KBM-7 (cell line): Measurements from ENCODE around the gene ARHGAP4.

ENCODE experiments used
- DNase-seq: peaks from one replicate; pipeline ENCODE4 v3.0.0-alpha.2; 2015
- in situ Hi-C: fragments of 300-500 bp; cut with MboI; formaldehyde crosslinking; loops from 2 replicates; pipeline ENCODE4 v1.14.3; 2020; ENCODE audit warnings: low sequenced_read_pairs, low pct_unique_long_range_greater_than_20kb, mixed read lengths

The ARHGAP4 gene

DNA sequence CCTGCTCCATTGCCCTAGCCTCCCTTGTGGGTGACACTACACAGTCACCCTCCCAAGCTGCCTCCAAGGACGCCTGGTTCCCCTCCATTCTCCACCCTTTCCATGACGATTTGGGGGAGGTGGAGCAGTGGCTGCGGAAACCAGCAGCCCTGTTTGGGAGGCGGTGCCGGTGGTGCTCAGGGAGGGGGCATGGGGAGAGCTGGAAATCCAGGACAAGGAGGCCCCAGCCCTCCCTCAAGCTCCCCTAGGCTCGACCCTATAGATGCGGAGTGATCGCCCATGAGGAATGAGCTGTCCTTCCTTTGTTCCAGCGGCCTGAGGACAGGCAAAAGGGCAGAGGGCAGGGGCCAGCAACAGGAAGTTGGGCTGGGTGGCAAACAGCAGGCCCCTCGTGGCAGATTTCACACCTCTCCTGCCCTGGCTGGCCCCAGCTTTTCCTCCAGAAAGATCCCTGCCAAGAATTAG, 22.0 kb upstream of the ARHGAP4 start:
- in situ Hi-C loops = no loop called here
- no peak for DNase-seq

DNA sequence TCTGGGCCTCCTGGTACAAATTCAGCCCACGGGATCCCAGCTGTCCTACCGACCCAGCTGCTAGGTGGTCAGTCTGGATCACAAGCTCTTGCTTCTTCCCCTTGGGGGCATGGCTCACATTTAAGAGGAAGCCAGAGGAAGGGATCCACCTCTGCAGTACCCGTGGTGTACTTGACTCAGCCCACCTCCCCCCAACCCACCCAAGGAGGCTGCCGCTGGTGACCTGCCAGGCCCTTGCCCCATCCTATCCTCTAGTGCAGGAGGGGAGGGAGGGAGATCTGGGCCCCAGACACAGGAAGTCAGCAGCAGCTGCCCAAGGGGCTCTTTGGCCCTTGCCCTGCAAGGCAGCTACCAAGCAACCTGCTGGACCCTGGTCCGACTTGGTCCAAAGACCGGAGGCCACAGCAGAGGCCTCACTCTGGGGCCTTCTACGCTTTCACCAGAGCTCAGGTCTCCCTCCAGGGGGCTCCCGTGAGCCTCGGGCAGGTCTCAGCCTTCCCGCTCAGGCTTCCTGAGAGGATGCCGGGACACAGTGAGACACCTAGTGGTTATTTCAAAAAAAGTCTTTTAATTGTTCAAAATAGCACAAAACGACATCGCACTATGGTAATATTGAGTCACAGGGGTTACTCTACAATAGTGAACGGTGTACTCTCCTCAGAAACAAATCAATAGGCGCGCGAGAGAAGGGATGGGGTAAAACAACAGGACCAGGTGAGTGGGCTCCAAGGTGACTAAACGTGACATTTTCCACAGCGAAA, 21.1 kb upstream of the ARHGAP4 start:
- in situ Hi-C loops = no loop called here
- peak; percentile 87 for DNase-seq

- in situ Hi-C loops = no loop called here
- no peak for DNase-seq
Observed at GRCh38 chrX:153945956-153946943, 20.2 kb upstream of the ARHGAP4 start.

GRCh38 chrX:153944800-153945150, 18.7 kb upstream of the ARHGAP4 start:
- DNase-seq = no peak
- in situ Hi-C loops = no loop called here

DNA sequence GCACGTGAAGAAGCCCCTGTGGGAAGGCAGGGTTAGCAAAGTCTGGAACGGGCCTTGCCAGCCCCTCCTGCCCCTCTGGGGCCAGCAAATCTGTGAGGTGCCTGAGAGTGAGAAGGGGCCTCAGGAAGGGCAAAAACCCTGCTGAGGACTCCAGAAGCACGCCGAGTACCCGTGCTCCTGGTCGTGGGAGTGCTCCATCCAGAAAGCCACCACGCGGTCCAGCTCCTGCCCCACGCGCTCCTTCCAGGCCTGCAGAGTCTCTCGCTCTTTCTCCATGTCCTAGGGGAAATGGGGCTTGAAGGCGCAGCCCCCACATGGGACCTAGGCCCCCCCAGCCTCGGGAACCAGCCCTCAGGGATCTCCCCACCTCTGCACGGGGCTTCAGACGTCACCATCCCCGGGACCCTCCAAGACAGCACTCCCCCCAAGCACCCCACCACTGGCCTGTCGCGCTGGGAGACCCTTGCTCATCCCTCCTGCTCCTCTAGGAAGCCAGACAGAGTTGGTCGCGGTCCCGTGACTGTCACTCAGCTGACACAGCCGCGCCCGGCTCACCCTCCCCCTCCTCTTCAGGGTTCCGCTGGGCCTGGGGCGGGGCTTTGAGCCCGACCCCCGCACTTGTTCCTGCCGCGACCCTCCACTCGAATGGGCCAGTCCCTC, 18.2 kb upstream of the ARHGAP4 start, which contains the start of gene RENBP:
Gene RENBP, minus strand, starts transcription at position 504 of the 660 bp plus-strand sequence. Its CDS starts 33 bp downstream, at position 471.
- peak; percentile 66 for DNase-seq
- in situ Hi-C loops = no loop called here

GRCh38 chrX:153941336-153942252, 15.5 kb upstream of the ARHGAP4 start:
- in situ Hi-C loops = no loop called here

DNA sequence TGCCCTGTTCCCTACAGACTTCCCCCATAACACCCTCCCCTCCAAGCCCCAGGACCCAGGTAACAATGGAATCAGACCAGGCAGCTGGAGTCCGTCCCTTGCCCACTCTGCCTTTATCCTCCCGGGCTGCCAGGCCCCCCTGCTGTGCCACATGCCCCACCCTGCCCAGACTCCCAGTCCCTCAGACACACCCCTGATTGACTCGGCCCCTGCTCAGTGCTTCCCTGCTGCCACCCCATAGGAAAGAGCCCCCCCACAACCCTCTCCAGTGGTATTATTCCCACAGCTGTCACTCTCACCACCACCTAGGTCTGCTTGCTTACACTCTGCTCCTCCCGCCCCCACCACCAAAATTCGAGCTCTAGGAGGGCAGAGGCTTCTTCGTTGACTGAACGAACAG, 13.5 kb upstream of the ARHGAP4 start:
- in situ Hi-C loops = no loop called here
- DNase-seq = no peak

More at GRCh38 chrX:153941336-153942252, 15.5 kb upstream of the ARHGAP4 start:
- DNase-seq = peak; percentile 68

GRCh38 chrX:153938226-153938786, 12.2 kb upstream of the ARHGAP4 start:
- no peak for DNase-seq
- in situ Hi-C loops = no loop called here

- DNase-seq = no peak
- in situ Hi-C loops = no loop called here
Observed at GRCh38 chrX:153937056-153937455, 11.0 kb upstream of the ARHGAP4 start.

- no peak for DNase-seq
- in situ Hi-C loops = no loop called here
Observed at GRCh38 chrX:153935326-153935851, 9.3 kb upstream of the ARHGAP4 start.

DNA sequence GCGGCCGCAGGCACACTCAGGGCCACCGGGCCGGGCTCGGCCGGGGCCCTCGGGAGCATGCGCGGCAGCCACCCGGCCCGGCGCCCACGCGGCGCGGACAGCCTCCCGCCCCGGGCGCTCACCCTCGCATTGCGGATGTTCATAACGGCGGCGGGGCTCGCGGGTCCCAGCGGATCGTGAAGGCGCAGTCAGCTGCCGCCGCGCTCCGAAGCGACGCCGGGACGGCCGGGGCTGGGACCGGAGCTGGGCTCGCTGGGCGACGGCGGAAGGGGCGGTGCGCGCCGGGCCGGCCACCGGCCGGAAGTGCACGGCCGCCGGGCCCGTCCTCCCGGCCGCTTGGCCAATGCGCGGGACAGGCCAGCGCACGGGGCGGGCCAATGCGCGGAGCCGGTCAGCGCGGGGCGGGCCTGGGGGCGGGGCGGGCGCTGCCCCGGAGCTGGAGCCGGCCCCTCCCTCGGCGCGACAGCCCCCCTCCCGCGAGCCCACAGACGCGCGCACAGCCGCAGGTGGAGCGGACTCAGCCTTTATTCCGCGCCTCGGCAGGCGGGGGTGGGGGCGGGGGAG, 8.8 kb upstream of the ARHGAP4 start, which contains the start of gene NAA10:
Gene NAA10, minus strand, starts transcription at position 276 of the 564 bp plus-strand sequence. Its CDS starts 133 bp downstream, at position 143.
- in situ Hi-C loops = no loop called here
- peak; percentile 58 for DNase-seq

DNA sequence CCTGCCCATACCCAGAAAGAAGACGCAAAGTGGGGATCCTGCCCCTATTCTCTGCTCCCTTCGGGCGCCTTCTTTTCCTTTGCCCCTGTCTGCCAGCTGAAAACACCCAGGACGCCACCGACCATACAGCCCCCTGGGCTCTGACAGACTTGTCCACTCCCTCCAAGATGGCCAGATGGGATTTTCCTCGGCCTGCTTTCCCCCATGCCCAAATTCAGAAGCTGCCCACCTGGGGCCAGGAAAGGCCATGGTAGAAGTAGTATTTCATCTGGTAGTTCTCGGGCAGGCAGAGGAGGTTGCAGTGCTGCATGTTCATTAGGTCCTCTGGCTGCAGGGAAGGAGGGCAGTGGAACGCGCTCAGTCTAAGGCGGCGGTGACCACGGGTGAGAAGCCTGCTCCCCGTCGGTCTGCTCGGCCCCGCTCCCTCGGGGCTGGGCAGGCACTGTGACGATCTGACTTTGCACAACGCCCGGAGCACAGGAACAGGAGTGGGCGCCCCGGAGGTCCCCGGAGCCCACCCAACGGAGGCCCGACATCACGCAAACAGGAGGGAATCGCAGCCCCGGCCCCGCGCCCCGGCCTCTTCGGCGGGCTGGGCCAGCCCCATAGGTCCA, 8.2 kb upstream of the ARHGAP4 start:
- peak; percentile 27 for DNase-seq
- in situ Hi-C loops = no loop called here

- no peak for DNase-seq
- in situ Hi-C loops = no loop called here
Observed at GRCh38 chrX:153933748-153934147, 7.7 kb upstream of the ARHGAP4 start.

GRCh38 chrX:153932220-153932915, 6.3 kb upstream of the ARHGAP4 start:
- DNase-seq = no peak

GRCh38 chrX:153931748-153932147, 5.7 kb upstream of the ARHGAP4 start:
- DNase-seq = no peak
- in situ Hi-C loops = no loop called here

More at GRCh38 chrX:153932220-153932915, 6.3 kb upstream of the ARHGAP4 start:
- in situ Hi-C loops = no loop called here

DNA sequence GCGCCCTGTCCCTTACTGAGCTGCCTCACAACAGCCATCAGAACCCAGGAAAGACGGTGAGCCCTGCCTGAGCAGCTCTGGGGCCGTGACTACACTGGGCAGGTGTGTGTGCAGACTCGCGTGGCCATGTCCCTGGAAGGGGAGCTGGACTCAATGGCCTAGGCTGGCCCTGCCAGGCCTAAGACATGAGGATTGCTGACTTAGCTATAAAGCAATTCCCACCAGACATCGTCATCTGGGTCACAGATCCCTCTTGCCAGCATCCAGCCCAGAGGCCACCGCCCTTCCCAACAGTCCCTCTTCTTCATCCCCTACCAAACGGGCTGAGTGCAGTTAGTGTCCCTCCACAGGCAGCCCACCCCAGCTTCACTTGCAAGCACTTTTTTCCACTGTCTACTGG, 5.1 kb upstream of the ARHGAP4 start:
- in situ Hi-C loops = no loop called here
- no peak for DNase-seq
